HCT116 (cell line): Measurements from ENCODE around the gene LRRC3B. TPM values are rescaled to one million over a fixed set of nuclear protein-coding genes. Genes with fewer than 3 reads are reported as not detected.
"Not testable (repeated sequence)": the region's sequence is repeated elsewhere in the genome, so short reads cannot be mapped to it uniquely, and the experiment has no call there.

ENCODE experiments used
- ATAC-seq: fragments of 200-7000 bp; cut with Tn5 transposase; 2 replicates; pipeline ENCODE4 v1.9.1; 2020; ENCODE audit warnings: mild to moderate bottlenecking, moderate library complexity
- BruUV-seq: library from RNA; stranded (reverse); fragments of 400-500 nt; replicated peaks from 2 replicates; lab custom pipeline; 2021; lab: Mats Ljungman, UMichigan
- CTCF ChIA-PET: fragments of 300-600 bp; sonication (Branson Sonifier 250); formaldehyde crosslinking; loops from one replicate; lab custom pipeline; 2021; ENCODE audit warnings: antibody characterized with exemption; lab: Charles Lee
- POLR2A ChIA-PET: fragments of 300-600, 350-600 bp; sonication (Branson Sonifier 250); formaldehyde crosslinking; loops from one replicate; lab custom pipeline; 2021; ENCODE audit warnings: antibody characterized with exemption; lab: Charles Lee
- RAD21 ChIA-PET, 2 experiments: fragments of 300-600 bp; sonication (Branson Sonifier 250); formaldehyde crosslinking; loops; one replicate each; lab custom pipeline; 2023; ENCODE audit warnings: low total read pairs in 2 of 2; ENCODE audit not compliant: uncharacterized antibody in 2 of 2, unreplicated experiment in 2 of 2, low non-redundant PET in 1 of 2; lab: Charles Lee
- DNase-seq: peaks from one replicate; pipeline ENCODE4 v3.0.0-alpha.2; 2010; ENCODE audit warnings: low read depth, low spot score
- H2AFZ ChIP-seq: fragments of 200-600 bp; shearing (Covaris generic), sonication (generic); 2 replicates; pipeline ENCODE4 v1.6.1; 2017; ENCODE audit warnings: low read depth, mixed run types, mixed read lengths, antibody characterized with exemption, low read length; ENCODE audit not compliant: poor library complexity, severe bottlenecking
- H3K27ac ChIP-seq: 2 replicates; pipeline ENCODE4 v1.5.1; 2012; ENCODE audit warnings: low read depth, low read length
- H3K27me3 ChIP-seq: fragments of 200-600 bp; sonication (generic); 2 replicates; pipeline ENCODE4 v1.6.1; 2016; ENCODE audit warnings: mixed run types, low read length, mixed read lengths; ENCODE audit not compliant: insufficient read depth
- H3K36me3 ChIP-seq, 2 experiments: fragments of 200-500 bp in 1 of 2; fragments of 200-600 bp in 1 of 2; sonication (Bioruptor generic) in 1 of 2; sonication (generic) in 1 of 2; 2 replicates each; pipeline versions ENCODE4 v1.5.1 to v1.6.1; 2014 to 2016; ENCODE audit warnings: low read length in 2 of 2, inconsistent platforms in 1 of 2, mixed read lengths in 1 of 2, mixed run types in 1 of 2; ENCODE audit not compliant: insufficient read depth in 2 of 2, control insufficient read depth in 1 of 2
- H3K4me1 ChIP-seq, 2 experiments: fragments of 200-600 bp in 1 of 2; sonication (generic) in 1 of 2; 2 replicates each; pipeline versions ENCODE4 v1.5.1 to v1.6.1; 2012 to 2017; ENCODE audit warnings: low read length in 2 of 2, inconsistent platforms in 1 of 2, mild to moderate bottlenecking in 1 of 2, mixed read lengths in 1 of 2, mixed run types in 1 of 2, moderate library complexity in 1 of 2; ENCODE audit not compliant: insufficient read depth in 2 of 2, control insufficient read depth in 1 of 2
- H3K4me2 ChIP-seq: fragments of 200-600 bp; sonication (generic); 2 replicates; pipeline ENCODE4 v1.6.1; 2017; ENCODE audit warnings: mixed run types, low read length, mixed read lengths
- H3K4me3 ChIP-seq, 2 experiments: fragments of 200-600 bp in 1 of 2; sonication (generic) in 1 of 2; replicated peaks in 1 of 2; 2 replicates each; pipeline ENCODE4 v1.5.1; 2011 to 2016; ENCODE audit warnings: low read length in 2 of 2, control low read depth in 1 of 2, low read depth in 1 of 2, mild to moderate bottlenecking in 1 of 2, mixed read lengths in 1 of 2, mixed run types in 1 of 2
- H3K79me2 ChIP-seq: fragments of 200-600 bp; sonication (generic); 2 replicates; pipeline ENCODE4 v1.6.1; 2017; ENCODE audit warnings: mild to moderate bottlenecking, mixed run types, low read length, moderate library complexity, mixed read lengths; ENCODE audit not compliant: insufficient read depth
- H3K9ac ChIP-seq: fragments of 200-600 bp; sonication (generic); 2 replicates; pipeline ENCODE4 v1.6.1; 2016; ENCODE audit warnings: low read length, mixed read lengths
- H3K9me2 ChIP-seq: fragments of 200-600 bp; sonication (generic), shearing (Covaris generic); 2 replicates; pipeline ENCODE4 v1.6.1; 2017; ENCODE audit warnings: mixed run types, mild to moderate bottlenecking, moderate library complexity; ENCODE audit not compliant: insufficient read depth
- H3K9me3 ChIP-seq, 2 experiments: fragments of 200-500 bp in 1 of 2; fragments of 200-600 bp in 1 of 2; sonication (Bioruptor generic) in 1 of 2; sonication (generic) in 1 of 2; 2 replicates each; pipeline ENCODE4 v1.6.1; 2014 to 2017; ENCODE audit warnings: low read length in 2 of 2, mixed read lengths in 2 of 2, inconsistent platforms in 1 of 2, low read depth in 1 of 2, mild to moderate bottlenecking in 1 of 2, mixed run types in 1 of 2, moderate library complexity in 1 of 2; ENCODE audit not compliant: control insufficient read depth in 1 of 2, insufficient read depth in 1 of 2
- H4K20me1 ChIP-seq: fragments of 200-600 bp; sonication (generic), shearing (Covaris generic); 2 replicates; pipeline ENCODE4 v1.6.1; 2017; ENCODE audit warnings: mixed run types, mild to moderate bottlenecking, moderate library complexity; ENCODE audit not compliant: insufficient read depth
- CTCF ChIP-seq, 3 experiments: fragments of 200-600 bp in 1 of 3; sonication (generic) in 1 of 3; IDR thresholded peaks in 2 of 3; conservative IDR thresholded peaks in 1 of 3; 2 replicates each; pipeline ENCODE4 v1.5.1; 2012 to 2017; ENCODE audit warnings: low read depth in 2 of 3, low read length in 2 of 3, antibody characterized with exemption in 1 of 3, borderline replicate concordance in 1 of 3, control low read depth in 1 of 3, mild to moderate bottlenecking in 1 of 3, mixed read lengths in 1 of 3, mixed run types in 1 of 3, moderate library complexity in 1 of 3; ENCODE audit not compliant: insufficient read depth in 1 of 3
- EGR1 ChIP-seq: IDR thresholded peaks from 2 replicates; pipeline ENCODE4 v1.6.1; 2012; ENCODE audit warnings: low read depth
- ELF1 ChIP-seq: IDR thresholded peaks from 2 replicates; pipeline ENCODE4 v1.6.1; 2012; ENCODE audit warnings: low read depth, borderline replicate concordance
- EZH2 ChIP-seq: fragments of 200-600 bp; sonication (generic); IDR thresholded peaks from 2 replicates; pipeline ENCODE4 v1.6.1; 2017; ENCODE audit warnings: antibody characterized with exemption, mixed run types
- EZH2phosphoT487 ChIP-seq: fragments of 200-600 bp; IDR thresholded peaks from 2 replicates; pipeline ENCODE4 v1.6.1; 2018; ENCODE audit warnings: antibody characterized with exemption, borderline replicate concordance
- MAX ChIP-seq: IDR thresholded peaks from 2 replicates; pipeline ENCODE4 v1.6.1; 2012
- POLR2A ChIP-seq: IDR thresholded peaks from 2 replicates; pipeline ENCODE4 v1.7.0; 2011; ENCODE audit warnings: borderline replicate concordance; ENCODE audit not compliant: insufficient read depth, insufficient read length; ENCODE audit errors: extremely low read depth
- RAD21 ChIP-seq: IDR thresholded peaks from 2 replicates; pipeline ENCODE4 v1.6.1; 2012; ENCODE audit warnings: low read depth, mild to moderate bottlenecking
- SP1 ChIP-seq: IDR thresholded peaks from 2 replicates; pipeline ENCODE4 v1.6.1; 2012; ENCODE audit warnings: low read depth
- SRF ChIP-seq: IDR thresholded peaks from 2 replicates; pipeline ENCODE4 v1.6.1; 2012; ENCODE audit warnings: low read depth
- YY1 ChIP-seq: IDR thresholded peaks from 2 replicates; pipeline ENCODE4 v1.6.1; 2011; ENCODE audit warnings: low read length, low read depth, moderate library complexity, mild to moderate bottlenecking; ENCODE audit not compliant: insufficient replicate concordance; ENCODE audit errors: extremely low read depth
- ZBTB33 ChIP-seq: IDR thresholded peaks from 2 replicates; pipeline ENCODE4 v1.6.1; 2011; ENCODE audit warnings: mild to moderate bottlenecking, low read length, moderate library complexity; ENCODE audit not compliant: insufficient replicate concordance; ENCODE audit errors: extremely low read depth
- ZFX ChIP-seq: fragments of 450-650 bp; IDR thresholded peaks from 2 replicates; pipeline ENCODE4 v1.6.1; 2017
- intact Hi-C: fragments of 100-400 bp; cut with micrococcal nuclease; formaldehyde crosslinking; loops from 2 replicates; pipeline ENCODE4 v1.10.0; 2022
- total RNA-seq: library from RNA; stranded (reverse); gene quantifications from one replicate; pipeline ENCODE4 v1.2.1, GENCODE V29; 2021; ENCODE audit not compliant: unreplicated experiment

LRRC3B gene
- total RNA-seq, 1 experiment from 2014 or later, result not detected

- H2AFZ ChIP-seq, result no peak overlapping the region
- no peak for TF ChIP-seq SRF
- no peak for TF ChIP-seq ZBTB33
- no peak for TF ChIP-seq YY1
- TF ChIP-seq EZH2, result no peak
- no peak for TF ChIP-seq RAD21
- no peak for TF ChIP-seq SP1
- TF ChIP-seq ELF1, result no peak
- TF ChIP-seq EGR1, result no peak
- no peak for TF ChIP-seq MAX
- TF ChIP-seq EZH2phosphoT487, result no peak
- TF ChIP-seq ZFX, result no peak
- TF ChIP-seq POLR2A, result no peak
- TF ChIP-seq CTCF (IDR thresholded peaks at IDR 0.05 in 2 of 3, conservative IDR thresholded peaks at IDR 0.05 in 1 of 3; ENCODE audit: borderline replicate concordance in 1 of 3, insufficient read depth in 1 of 3, low read depth in 2 of 3, low read length in 2 of 3), result no peak
- H3K27ac ChIP-seq, result no peak overlapping the region
- intact Hi-C loops, result no loop called here
- H3K79me2 ChIP-seq, result no peaks in the 10 kb centered on the region
- ChIA-PET RAD21 (no interaction called here), CTCF (no interaction called here), POLR2A (no interaction called here)
- H3K9ac ChIP-seq, result no peak overlapping the region
- H3K4me3 ChIP-seq, result no peak overlapping the region
- DNase-seq (no peak), ATAC-seq (no peak)
- no peaks in the 10 kb centered on the region for H3K9me2 ChIP-seq
- no TSS peak for BruUV-seq
- no peaks in the 10 kb centered on the region for H3K36me3 ChIP-seq
- no peak overlapping the region for H3K4me2 ChIP-seq
- peaks cover 0 to 3% of the 10 kb centered on the region in 2 experiments; a peak in 2 of 4 replicates for H3K9me3 ChIP-seq
- no peaks in the 10 kb centered on the region for H3K4me1 ChIP-seq
- H3K27me3 ChIP-seq, result no peaks in the 10 kb centered on the region
- no peaks in the 10 kb centered on the region for H4K20me1 ChIP-seq
Measured at GRCh38 chr3:26596335-26596734, 26.2 kb upstream of the LRRC3B start.

GRCh38 chr3:26603311-26603710 is 19.3 kb upstream of the LRRC3B start:
- H3K4me1 ChIP-seq, H3K4me3 ChIP-seq, intact Hi-C loops, ATAC-seq, H3K79me2 ChIP-seq, H3K27me3 ChIP-seq, H3K4me2 ChIP-seq, H3K36me3 ChIP-seq, CTCF ChIA-PET, H2AFZ ChIP-seq, H4K20me1 ChIP-seq, H3K9ac ChIP-seq, DNase-seq, RAD21 ChIA-PET, H3K9me2 ChIP-seq, POLR2A ChIA-PET, H3K9me3 ChIP-seq, BruUV-seq, H3K27ac ChIP-seq: not testable (repeated sequence)
